Measurements from ENCODE around the gene DBNDD1.

The DBNDD1 gene

DNA sequence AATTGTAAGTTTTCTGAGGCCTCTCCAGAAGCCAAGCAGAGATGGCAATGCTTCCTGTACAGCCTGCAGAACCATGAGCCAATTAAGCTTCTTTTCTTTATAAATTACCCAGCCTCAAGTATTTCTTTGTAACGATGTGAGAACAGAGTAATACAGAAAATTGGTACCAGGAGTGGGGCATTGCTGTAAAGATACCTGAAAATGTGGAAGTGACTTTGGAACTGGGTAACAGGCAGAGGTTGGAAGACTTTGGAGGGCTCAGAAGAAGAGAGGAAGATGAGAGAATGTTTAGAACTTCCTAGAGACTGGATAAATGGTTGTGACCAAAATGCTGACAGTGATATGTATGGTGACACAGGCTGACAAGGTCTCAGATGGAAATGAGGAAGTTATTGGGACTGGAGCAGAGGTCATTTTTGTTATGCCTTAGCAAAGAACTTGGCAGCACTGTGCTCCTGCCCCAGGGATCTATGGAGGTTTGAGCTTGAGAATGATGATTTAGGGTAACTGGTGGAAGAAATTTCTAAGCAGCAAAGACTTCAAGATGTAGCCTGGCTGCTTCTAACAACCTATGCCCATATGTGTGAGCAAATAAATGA, 34.7 kb upstream of the DBNDD1 start:
- TF ChIP-seq, protein P1, sequence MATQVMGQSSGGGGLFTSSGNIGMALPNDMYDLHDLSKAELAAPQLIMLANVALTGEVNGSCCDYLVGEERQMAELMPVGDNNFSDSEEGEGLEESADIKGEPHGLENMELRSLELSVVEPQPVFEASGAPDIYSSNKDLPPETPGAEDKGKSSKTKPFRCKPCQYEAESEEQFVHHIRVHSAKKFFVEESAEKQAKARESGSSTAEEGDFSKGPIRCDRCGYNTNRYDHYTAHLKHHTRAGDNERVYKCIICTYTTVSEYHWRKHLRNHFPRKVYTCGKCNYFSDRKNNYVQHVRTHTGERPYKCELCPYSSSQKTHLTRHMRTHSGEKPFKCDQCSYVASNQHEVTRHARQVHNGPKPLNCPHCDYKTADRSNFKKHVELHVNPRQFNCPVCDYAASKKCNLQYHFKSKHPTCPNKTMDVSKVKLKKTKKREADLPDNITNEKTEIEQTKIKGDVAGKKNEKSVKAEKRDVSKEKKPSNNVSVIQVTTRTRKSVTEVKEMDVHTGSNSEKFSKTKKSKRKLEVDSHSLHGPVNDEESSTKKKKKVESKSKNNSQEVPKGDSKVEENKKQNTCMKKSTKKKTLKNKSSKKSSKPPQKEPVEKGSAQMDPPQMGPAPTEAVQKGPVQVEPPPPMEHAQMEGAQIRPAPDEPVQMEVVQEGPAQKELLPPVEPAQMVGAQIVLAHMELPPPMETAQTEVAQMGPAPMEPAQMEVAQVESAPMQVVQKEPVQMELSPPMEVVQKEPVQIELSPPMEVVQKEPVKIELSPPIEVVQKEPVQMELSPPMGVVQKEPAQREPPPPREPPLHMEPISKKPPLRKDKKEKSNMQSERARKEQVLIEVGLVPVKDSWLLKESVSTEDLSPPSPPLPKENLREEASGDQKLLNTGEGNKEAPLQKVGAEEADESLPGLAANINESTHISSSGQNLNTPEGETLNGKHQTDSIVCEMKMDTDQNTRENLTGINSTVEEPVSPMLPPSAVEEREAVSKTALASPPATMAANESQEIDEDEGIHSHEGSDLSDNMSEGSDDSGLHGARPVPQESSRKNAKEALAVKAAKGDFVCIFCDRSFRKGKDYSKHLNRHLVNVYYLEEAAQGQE (IDR thresholded peaks at IDR 0.05; ENCODE audit: insufficient read depth in 1 of 2, low read depth in 2 of 2, low read length in 2 of 2), result no peak
- TF ChIP-seq SIN3A (IDR thresholded peaks at IDR 0.05; ENCODE audit: borderline replicate concordance, insufficient read depth, low read length) (no peak), POLR2AphosphoS5 (IDR thresholded peaks at IDR 0.05; ENCODE audit: low read depth, low read length) (no peak), TAF1 (IDR thresholded peaks at IDR 0.05; ENCODE audit: borderline replicate concordance, insufficient read depth, low read length) (no peak), FOXP2 (optimal IDR thresholded peaks at IDR 0.05; ENCODE audit: borderline replicate concordance, extremely low read depth, extremely low read length, insufficient read depth) (no peak)

DNA sequence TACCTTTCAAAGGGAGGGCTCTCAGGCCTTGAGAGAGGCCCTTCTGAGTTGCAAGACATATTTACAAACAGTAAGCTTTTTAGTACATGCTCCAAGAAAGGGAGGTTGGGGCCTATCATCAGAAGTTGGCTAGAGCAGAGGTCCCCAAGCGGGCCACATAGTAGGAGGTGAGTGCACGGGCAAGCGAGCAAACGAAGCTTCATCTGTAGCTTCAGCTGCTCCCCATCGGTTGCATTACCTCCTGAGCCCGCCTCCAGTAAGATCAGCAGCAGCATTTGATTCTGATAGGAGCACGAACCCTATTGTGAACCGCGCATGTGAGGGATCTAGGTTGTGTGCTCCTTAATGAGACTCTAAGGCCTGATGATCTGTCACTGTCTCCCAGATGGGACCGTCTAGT, 31.7 kb upstream of the DBNDD1 start:
- TF ChIP-seq, protein P1 (IDR thresholded peaks at IDR 0.05; ENCODE audit: insufficient read depth in 1 of 2, low read depth in 2 of 2, low read length in 2 of 2), result no peak
- TF ChIP-seq FOXP2 (optimal IDR thresholded peaks at IDR 0.05; ENCODE audit: borderline replicate concordance, extremely low read depth, extremely low read length, insufficient read depth) (no peak), SIN3A (IDR thresholded peaks at IDR 0.05; ENCODE audit: borderline replicate concordance, insufficient read depth, low read length) (no peak), TAF1 (IDR thresholded peaks at IDR 0.05; ENCODE audit: borderline replicate concordance, insufficient read depth, low read length) (no peak), POLR2AphosphoS5 (IDR thresholded peaks at IDR 0.05; ENCODE audit: low read depth, low read length) (no peak)

DNA sequence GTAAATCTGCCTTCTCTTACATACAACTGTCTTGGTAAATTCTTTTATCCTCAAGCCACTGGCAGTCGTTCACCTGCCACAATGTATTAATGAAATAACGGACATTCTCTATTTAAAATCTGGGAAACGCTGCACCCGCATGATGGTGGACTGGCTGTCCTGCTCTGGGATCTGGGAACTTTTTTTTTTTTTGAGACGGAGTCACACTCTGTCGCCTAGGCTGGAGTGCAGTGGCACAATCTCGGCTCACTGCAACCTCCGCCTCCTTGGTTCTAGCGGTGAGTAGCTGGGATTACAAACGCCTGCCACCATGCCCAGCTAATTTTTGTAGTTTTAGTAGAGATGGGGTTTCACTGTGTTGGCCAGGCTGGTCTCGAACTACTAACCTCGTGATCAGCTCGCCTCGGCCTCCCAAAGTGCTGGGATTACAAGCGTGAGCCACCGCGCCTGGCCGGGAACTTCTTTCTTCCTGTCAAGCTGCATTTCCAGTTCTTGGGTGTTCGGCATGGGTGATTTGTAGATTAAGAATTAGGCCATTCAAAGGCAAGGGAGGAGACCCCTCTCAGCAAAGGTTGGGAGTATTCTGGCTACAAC, 29.6 kb upstream of the DBNDD1 start:
- TF ChIP-seq, protein P1 (IDR thresholded peaks at IDR 0.05; ENCODE audit: insufficient read depth in 1 of 2, low read depth in 2 of 2, low read length in 2 of 2), result no peak
- TF ChIP-seq FOXP2 (optimal IDR thresholded peaks at IDR 0.05; ENCODE audit: borderline replicate concordance, extremely low read depth, extremely low read length, insufficient read depth) (no peak), TAF1 (IDR thresholded peaks at IDR 0.05; ENCODE audit: borderline replicate concordance, insufficient read depth, low read length) (no peak), SIN3A (IDR thresholded peaks at IDR 0.05; ENCODE audit: borderline replicate concordance, insufficient read depth, low read length) (no peak), POLR2AphosphoS5 (IDR thresholded peaks at IDR 0.05; ENCODE audit: low read depth, low read length) (no peak)

DNA sequence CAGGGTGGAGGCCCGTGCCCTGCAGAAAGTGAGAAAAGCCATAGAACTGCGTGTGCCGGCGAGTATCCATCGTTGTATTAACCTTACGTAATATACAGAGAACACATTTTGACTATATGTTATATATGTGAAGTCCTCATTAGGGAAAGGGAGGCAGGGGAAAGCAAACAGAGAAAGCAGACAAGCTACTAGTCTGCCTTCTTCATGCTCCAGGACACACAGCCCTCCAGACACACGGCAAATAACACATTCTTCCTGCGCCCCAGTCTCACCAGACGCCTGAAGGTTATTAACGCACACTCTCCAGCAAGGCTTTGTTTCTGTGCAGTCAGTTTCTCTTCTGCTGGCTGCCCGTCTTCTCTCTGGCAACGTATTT, 29.1 kb upstream of the DBNDD1 start:
- no peak for TF ChIP-seq POLR2AphosphoS5 (IDR thresholded peaks at IDR 0.05; ENCODE audit: low read depth, low read length)

DNA sequence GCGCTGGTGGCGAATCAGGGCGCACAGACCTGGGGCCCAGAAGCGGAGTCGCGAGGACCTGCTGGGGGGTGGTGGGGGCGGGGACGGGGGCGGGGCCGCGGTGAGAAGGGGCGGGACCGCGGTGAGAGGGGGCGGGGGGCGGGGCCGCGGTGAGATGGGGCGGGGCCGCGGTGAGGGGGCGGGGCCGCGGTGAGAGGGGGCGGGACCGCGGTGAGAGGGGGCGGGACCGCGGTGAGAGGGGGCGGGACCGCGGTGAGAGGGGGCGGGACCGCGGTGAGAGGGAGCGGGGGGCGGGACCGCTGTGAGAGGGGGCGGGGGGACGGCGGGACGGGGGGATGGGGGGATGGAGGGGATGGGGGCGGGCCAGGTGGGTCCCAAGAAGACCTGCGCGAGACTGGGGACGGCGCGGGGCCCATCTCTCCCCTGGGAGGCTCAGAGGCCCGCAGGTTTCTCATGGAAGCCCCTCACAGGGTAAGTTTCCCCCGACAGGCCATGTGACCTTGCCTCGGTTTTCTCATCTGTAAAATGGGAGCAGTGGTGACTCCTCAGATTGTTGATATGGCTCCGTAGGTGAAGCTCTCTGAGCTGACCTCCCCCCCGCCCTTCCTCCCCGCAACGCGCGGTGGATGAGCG, 28.6 kb upstream of the DBNDD1 start:
- TF ChIP-seq, protein P1 (IDR thresholded peaks at IDR 0.05; ENCODE audit: insufficient read depth in 1 of 2, low read depth in 2 of 2, low read length in 2 of 2), result no peak
- TF ChIP-seq FOXP2 (optimal IDR thresholded peaks at IDR 0.05; ENCODE audit: borderline replicate concordance, extremely low read depth, extremely low read length, insufficient read depth) (no peak), SIN3A (IDR thresholded peaks at IDR 0.05; ENCODE audit: borderline replicate concordance, insufficient read depth, low read length) (no peak), POLR2AphosphoS5 (IDR thresholded peaks at IDR 0.05; ENCODE audit: low read depth, low read length) (no peak), TAF1 (IDR thresholded peaks at IDR 0.05; ENCODE audit: borderline replicate concordance, insufficient read depth, low read length) (no peak)

Data from PFSK-1 (cell line).